Ectodermal cell (in vitro differentiated cells): ENCODE results near the gene NUMB.
"Not testable (repeated sequence)": the region's sequence is repeated elsewhere in the genome, so short reads cannot be mapped to it uniquely, and the experiment has no call there.

Experiments used
- H3K27ac ChIP-seq: 2 replicates; pipeline ENCODE4 v1.7.0; 2013; ENCODE audit warnings: mild to moderate bottlenecking, low read depth, low read length; ENCODE audit not compliant: insufficient read depth, poor library complexity, severe bottlenecking
- H3K27me3 ChIP-seq: 2 replicates; pipeline ENCODE4 v1.7.0; 2013; ENCODE audit warnings: mild to moderate bottlenecking, low read length; ENCODE audit not compliant: insufficient read depth, control insufficient read depth, poor library complexity, severe bottlenecking
- H3K36me3 ChIP-seq: one replicate; pipeline ENCODE4 v1.7.0; 2013; ENCODE audit warnings: low read length; ENCODE audit not compliant: control insufficient read depth, insufficient read depth
- H3K4me1 ChIP-seq: one replicate; pipeline ENCODE4 v1.7.0; 2013; ENCODE audit warnings: low read length; ENCODE audit not compliant: control insufficient read depth, insufficient read depth
- H3K4me3 ChIP-seq: 2 replicates; pipeline ENCODE4 v1.7.0; 2013; ENCODE audit warnings: low read depth, low read length, control low read depth; ENCODE audit not compliant: insufficient read depth
- H3K9me3 ChIP-seq: 2 replicates; pipeline ENCODE4 v1.7.0; 2013; ENCODE audit warnings: mild to moderate bottlenecking, low read length, moderate library complexity; ENCODE audit not compliant: control insufficient read depth
- WGBS, 2 experiments: methylation state at CpG; one replicate each; pipeline ENCODE4 v1.1.7; 2013; ENCODE audit warnings: missing lambda C conversion rate in 2 of 2; 5-methylcytosine and 5-hydroxymethylcytosine counted together

Gene NUMB

DNA sequence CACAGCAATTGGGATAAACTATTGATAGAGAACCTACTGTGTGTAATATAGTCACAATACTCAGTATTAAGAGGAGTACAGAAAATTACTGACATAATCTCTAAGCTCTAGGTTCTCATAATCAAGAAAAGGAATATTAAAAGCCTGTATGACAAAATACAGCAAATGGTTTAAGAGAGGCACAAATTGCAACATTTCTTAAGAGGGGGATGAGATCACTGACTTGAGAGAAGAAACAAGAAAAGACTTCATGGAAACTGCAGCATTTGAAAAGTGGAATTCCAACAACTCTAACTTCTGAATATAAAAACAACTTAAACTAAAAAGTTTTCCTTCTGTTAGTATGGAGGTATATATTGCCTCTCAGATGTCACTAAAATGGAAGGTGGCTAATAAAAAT lies 89.7 kb downstream of the NUMB start:
- H3K27ac ChIP-seq, result no peak overlapping the region
- no peaks in the 10 kb centered on the region for H3K27me3 ChIP-seq
- no peaks in the 10 kb centered on the region for H3K4me1 ChIP-seq
- H3K9me3 ChIP-seq, result no peaks in the 10 kb centered on the region
- H3K36me3 ChIP-seq, result no peaks in the 10 kb centered on the region
- no peak overlapping the region for H3K4me3 ChIP-seq

DNA sequence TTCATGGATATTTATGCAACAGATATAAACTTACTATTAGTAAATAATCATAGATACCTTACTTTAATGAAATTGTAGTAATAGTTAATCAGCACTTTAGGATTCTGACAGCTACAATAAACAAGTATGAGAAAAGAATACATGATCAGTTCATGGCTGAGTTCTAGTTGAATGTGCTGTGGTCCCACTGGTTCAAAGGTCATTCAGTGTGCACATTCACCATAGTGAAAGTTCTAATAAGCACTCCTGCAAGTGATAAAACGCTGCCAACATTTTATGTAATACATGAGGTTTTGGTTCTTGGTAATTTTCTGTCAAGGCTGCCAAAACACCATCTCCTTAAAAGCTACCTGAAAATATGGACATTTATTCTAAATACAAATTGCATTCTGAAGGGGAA lies 92.6 kb downstream of the NUMB start:
- H3K36me3 ChIP-seq, result no peaks in the 10 kb centered on the region
- no peaks in the 10 kb centered on the region for H3K9me3 ChIP-seq
- no peaks in the 10 kb centered on the region for H3K4me1 ChIP-seq
- no peak overlapping the region for H3K4me3 ChIP-seq
- 83 to 100% methylated on average over 1 of the region's 1 CpG for WGBS, 2 experiments
- H3K27me3 ChIP-seq, result no peaks in the 10 kb centered on the region
- H3K27ac ChIP-seq, result no peak overlapping the region

DNA sequence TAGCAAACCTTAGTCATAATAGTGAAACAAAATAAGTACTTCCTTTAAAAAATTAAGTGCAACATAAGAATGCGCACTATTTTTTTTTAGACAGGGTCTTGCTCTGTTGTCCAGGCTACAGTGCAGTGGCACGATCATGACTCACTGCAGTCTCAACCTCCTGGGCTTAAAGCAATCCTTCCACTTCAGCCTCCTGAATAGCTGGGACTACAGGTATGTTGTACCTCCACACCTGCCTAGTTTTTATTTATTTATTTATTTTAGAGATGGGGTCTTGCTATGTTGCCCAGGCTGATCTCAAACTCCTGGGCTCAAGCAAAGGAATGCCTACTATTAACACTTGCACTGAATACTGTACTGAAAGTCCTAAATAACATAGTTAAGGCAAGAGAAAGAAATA lies 93.8 kb downstream of the NUMB start:
- Histone ChIP-seq H3K4me1 (no peaks in the 10 kb centered on the region), H3K27ac (no peak overlapping the region), H3K27me3 (no peaks in the 10 kb centered on the region), H3K9me3 (no peaks in the 10 kb centered on the region), H3K36me3 (no peaks in the 10 kb centered on the region), H3K4me3 (no peak overlapping the region)
- WGBS, 2 experiments, result 97 to 99% methylated on average over 2 of the region's 2 CpGs

DNA sequence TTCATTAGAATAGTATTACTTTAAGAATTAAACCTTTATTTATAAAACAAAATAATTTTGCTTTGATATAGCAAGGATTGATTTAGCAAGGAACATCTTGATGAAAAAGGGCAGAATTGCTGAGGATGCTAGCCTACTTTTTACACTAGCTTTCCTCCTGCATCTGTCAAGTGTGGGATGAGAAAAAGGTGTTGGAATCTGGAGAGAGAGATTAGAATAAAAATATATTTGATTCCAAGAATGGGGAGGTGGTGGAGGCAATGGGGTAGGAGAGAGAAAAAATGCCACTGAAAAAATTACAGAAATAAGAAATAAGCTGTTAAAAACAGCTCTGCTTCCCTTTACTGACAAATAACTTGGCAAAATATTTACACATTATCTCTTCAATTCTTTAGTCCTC lies 98.9 kb downstream of the NUMB start:
- Histone ChIP-seq H3K27ac (no peak overlapping the region), H3K36me3 (no peaks in the 10 kb centered on the region), H3K27me3 (no peaks in the 10 kb centered on the region), H3K4me3 (no peak overlapping the region), H3K4me1 (no peaks in the 10 kb centered on the region), H3K9me3 (no peaks in the 10 kb centered on the region)

DNA sequence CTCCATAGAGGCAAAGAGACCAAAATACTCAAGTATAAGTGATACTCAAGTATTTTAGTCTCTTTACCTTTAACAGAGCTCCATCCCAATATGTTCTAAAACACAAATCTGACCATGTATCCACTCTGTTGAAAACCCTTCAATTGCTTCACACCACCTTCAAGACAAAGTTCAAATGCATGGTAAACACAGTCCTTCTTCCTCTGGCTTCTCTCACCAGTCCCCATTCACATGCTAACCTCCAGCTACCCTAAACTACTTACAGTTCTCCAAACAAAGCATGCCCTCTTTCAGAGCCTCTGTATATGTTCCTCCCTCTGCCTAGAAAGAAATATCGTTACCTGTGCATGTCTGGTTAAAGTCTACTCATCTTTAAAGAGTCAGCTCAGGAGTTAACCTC lies 100.2 kb downstream of the NUMB start:
- Histone ChIP-seq H3K4me3 (no peak overlapping the region), H3K9me3 (no peaks in the 10 kb centered on the region), H3K36me3 (no peaks in the 10 kb centered on the region), H3K27ac (no peak overlapping the region), H3K27me3 (no peaks in the 10 kb centered on the region), H3K4me1 (no peaks in the 10 kb centered on the region)
- WGBS, 2 experiments, result 55 to 65% methylated on average over 1 of the region's 1 CpG

DNA sequence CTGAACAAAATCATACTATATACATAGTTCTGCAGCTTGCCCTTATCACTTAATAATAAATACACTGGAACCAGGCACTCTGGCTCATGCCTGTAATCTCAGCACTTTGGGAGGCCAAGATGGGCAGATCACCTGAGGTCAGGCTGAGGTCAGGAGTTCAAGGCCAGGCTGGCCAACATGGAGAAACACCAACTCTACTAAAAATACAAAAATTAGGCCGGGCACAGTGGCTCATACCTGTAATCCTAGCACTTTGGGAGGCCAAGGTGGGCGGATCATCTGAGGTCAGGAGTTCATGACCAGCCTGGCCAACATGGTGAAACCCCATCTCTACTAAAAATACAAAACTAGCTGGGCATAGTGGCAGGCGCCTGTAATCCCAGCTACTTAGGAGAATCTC lies 109.3 kb downstream of the NUMB start:
- not testable (repeated sequence) for H3K27ac ChIP-seq, H3K4me1 ChIP-seq, H3K4me3 ChIP-seq, H3K36me3 ChIP-seq, H3K9me3 ChIP-seq, H3K27me3 ChIP-seq
- WGBS, 2 experiments, result 92% methylated on average over 3 of the region's 3 CpGs

DNA sequence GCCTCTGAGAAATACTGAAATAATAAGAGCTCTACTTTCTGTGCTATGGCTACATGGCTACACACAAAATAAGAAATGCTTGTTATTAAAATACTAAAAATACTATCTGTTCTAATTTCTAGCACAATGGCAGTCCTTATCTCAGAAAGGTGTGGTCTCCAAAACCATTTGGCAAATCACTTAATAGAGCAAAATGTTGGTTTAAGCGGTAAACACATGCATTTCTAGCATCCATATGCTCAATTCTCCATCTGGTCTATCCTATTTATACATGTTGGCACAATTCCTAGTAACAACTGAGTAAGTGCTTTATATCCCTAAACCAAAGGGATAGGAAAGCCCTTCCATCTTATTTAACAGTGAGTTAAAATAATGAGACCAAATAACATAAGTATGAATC lies 114.0 kb downstream of the NUMB start:
- Histone ChIP-seq H3K4me1 (peaks cover 6% of the 10 kb centered on the region), H3K9me3 (no peaks in the 10 kb centered on the region), H3K36me3 (no peaks in the 10 kb centered on the region), H3K4me3 (no peak overlapping the region), H3K27ac (no peak overlapping the region), H3K27me3 (no peaks in the 10 kb centered on the region)
- 100% methylated on average over 1 of the region's 1 CpG for WGBS, 2 experiments

DNA sequence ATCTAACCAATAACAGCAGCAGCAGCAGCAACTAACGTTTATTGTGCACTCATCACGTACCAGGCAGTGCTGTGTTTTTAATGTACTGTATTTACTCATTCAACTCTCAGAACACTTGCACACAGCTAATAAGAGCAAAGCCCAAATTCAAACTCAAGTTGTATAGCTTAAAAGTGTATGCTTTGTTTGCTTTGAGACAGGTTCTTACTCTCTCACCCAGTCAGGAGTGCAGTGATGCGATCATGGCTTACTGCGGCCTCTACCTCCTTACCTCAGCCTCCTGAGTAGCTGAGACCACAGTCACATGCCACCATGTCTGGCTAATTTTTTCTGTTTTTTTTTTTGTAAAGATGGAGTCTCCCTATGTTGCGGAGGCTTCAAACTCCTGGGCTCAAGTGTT lies 115.7 kb downstream of the NUMB start:
- H3K36me3 ChIP-seq, result no peaks in the 10 kb centered on the region
- 79 to 85% methylated on average over 5 of the region's 5 CpGs for WGBS, 2 experiments
- H3K27me3 ChIP-seq, result no peaks in the 10 kb centered on the region
- H3K9me3 ChIP-seq, result no peaks in the 10 kb centered on the region
- H3K27ac ChIP-seq, result no peak overlapping the region
- no peak overlapping the region for H3K4me3 ChIP-seq
- no peaks in the 10 kb centered on the region for H3K4me1 ChIP-seq

DNA sequence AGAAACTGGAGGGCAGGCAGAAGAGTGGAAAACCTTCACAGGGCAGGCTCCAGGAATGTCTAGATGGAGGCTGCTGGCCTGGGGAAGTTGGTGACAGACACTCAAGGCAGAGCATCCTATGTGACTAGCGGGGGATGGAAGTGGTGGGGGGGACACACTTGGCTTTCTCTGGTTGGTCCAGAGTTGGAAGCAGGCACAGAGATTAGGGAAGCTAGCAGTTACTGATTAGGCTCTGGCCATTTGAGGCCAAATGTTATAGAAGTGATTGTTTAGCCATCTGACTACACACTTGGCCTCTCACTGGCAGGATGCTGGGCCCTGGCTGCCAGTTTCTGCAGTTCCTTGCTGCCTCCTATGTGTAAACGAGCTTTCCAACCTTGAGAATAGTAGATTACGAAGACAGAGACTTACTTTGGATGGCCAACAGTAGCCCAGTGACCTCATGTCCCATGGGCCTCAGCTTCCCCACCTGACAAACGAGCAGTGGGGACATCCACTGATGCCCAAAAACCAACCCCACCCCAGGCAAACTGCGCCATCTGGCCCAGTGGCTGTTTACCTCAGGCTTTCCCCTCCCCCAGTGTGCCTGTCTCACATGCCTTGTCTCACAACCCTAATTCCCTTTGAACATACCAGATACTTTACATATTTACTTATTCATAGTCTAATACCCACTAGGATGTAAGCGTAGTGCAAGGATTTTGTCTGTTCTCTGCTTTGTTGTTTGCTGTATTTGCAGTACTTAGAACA lies 118.3 kb downstream of the NUMB start:
- H3K4me1 ChIP-seq, result no peaks in the 10 kb centered on the region
- WGBS, 2 experiments, result 90 to 96% methylated on average over 5 to 6 of the region's 6 CpGs
- H3K9me3 ChIP-seq, result no peaks in the 10 kb centered on the region
- H3K36me3 ChIP-seq, result no peaks in the 10 kb centered on the region
- H3K4me3 ChIP-seq, result no peak overlapping the region
- H3K27me3 ChIP-seq, result no peaks in the 10 kb centered on the region
- no peak overlapping the region for H3K27ac ChIP-seq

DNA sequence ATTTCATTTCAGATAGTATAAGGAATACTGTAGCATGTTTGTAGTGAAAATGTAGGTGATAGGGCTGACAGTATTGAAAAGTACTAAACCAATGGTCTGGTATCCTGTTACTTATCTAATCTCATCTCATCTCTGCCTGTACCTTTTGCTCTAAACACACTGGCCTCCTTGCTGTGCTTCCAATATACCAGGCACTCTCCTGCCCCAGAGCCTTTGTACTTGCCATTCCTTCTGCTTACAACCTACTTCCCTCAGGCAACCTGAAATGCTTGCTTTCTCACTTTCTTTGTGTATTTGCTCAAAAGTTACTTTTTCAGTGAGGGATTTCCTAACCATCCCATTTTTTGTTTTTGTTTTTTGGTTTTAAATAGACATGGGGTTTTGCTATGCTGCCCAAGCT lies 119.1 kb downstream of the NUMB start:
- Histone ChIP-seq H3K36me3 (no peaks in the 10 kb centered on the region), H3K27ac (no peak overlapping the region), H3K4me1 (no peaks in the 10 kb centered on the region), H3K9me3 (no peaks in the 10 kb centered on the region), H3K27me3 (no peaks in the 10 kb centered on the region), H3K4me3 (no peak overlapping the region)

DNA sequence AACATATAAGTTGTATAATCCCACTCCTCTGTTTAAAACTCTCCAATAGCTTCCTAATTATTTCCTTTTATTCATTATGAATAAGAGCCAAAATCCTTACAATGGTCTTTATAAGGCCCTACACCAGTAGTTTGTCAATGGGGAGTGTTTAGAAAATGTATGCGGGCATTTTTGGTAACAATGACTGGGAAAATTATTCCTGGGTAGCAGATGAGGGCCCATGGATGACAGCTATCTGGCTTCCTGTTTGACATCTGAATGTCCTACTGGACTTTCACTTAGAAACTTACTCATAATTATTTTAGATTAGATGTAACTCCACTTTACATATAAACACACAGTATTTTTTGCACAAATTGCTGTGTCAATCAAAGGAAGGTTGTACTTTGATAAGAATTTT lies 119.8 kb downstream of the NUMB start:
- 92 to 100% methylated on average over 1 of the region's 1 CpG for WGBS, 2 experiments
- no peak overlapping the region for H3K27ac ChIP-seq
- H3K4me1 ChIP-seq, result no peaks in the 10 kb centered on the region
- no peaks in the 10 kb centered on the region for H3K9me3 ChIP-seq
- no peak overlapping the region for H3K4me3 ChIP-seq
- H3K27me3 ChIP-seq, result no peaks in the 10 kb centered on the region
- no peaks in the 10 kb centered on the region for H3K36me3 ChIP-seq
